ENCODE results near the gene UNC5B.

UNC5B gene

GRCh38 chr10:71265618-71266146, 53.3 kb downstream of the UNC5B start:
- H3K27ac ChIP-seq (replicated peaks): no peak overlapping the region
- no peaks in the 10 kb centered on the region for H3K27me3 ChIP-seq (ENCODE audit: insufficient read depth, poor library complexity, severe bottlenecking)
- no peak for TF ChIP-seq POLR2AphosphoS5 (IDR thresholded peaks at IDR 0.05; ENCODE audit: low read depth)
- TF ChIP-seq GABPA (IDR thresholded peaks at IDR 0.05; ENCODE audit: low read depth): no peak
- TF ChIP-seq SPI1 (IDR thresholded peaks at IDR 0.05; ENCODE audit: borderline replicate concordance, low read depth): no peak
- TF ChIP-seq REST (IDR thresholded peaks at IDR 0.05; ENCODE audit: insufficient replicate concordance, low read depth): no peak
- no peak for TF ChIP-seq CTCF (IDR thresholded peaks at IDR 0.05; ENCODE audit: insufficient read depth, low read length)
- no peak overlapping the region for H3K4me3 ChIP-seq (replicated peaks; ENCODE audit: insufficient read depth, low read length)
- DNase-seq (ENCODE audit: low read depth in 1 of 2, low spot score in 1 of 2): no peak

GRCh38 chr10:71266147-71266917, 54.0 kb downstream of the UNC5B start:
- Histone ChIP-seq H3K4me3 (replicated peaks; ENCODE audit: insufficient read depth, low read length) (no peak overlapping the region), H3K27me3 (ENCODE audit: insufficient read depth, poor library complexity, severe bottlenecking) (no peaks in the 10 kb centered on the region), H3K27ac (replicated peaks) (no peak overlapping the region)
- DNase-seq (ENCODE audit: low read depth in 1 of 2, low spot score in 1 of 2): no peak
- no peak for TF ChIP-seq GABPA (IDR thresholded peaks at IDR 0.05; ENCODE audit: low read depth)
- TF ChIP-seq POLR2AphosphoS5 (IDR thresholded peaks at IDR 0.05; ENCODE audit: low read depth): no peak
- no peak for TF ChIP-seq CTCF (IDR thresholded peaks at IDR 0.05; ENCODE audit: insufficient read depth, low read length)
- no peak for TF ChIP-seq SPI1 (IDR thresholded peaks at IDR 0.05; ENCODE audit: borderline replicate concordance, low read depth)
- TF ChIP-seq REST (IDR thresholded peaks at IDR 0.05; ENCODE audit: insufficient replicate concordance, low read depth): no peak

GRCh38 chr10:71266918-71267442, 54.6 kb downstream of the UNC5B start:
- H3K27me3 ChIP-seq (ENCODE audit: insufficient read depth, poor library complexity, severe bottlenecking): no peaks in the 10 kb centered on the region
- no peak for TF ChIP-seq GABPA (IDR thresholded peaks at IDR 0.05; ENCODE audit: low read depth)
- TF ChIP-seq SPI1 (IDR thresholded peaks at IDR 0.05; ENCODE audit: borderline replicate concordance, low read depth): no peak
- TF ChIP-seq CTCF (IDR thresholded peaks at IDR 0.05; ENCODE audit: insufficient read depth, low read length): no peak
- no peak for TF ChIP-seq POLR2AphosphoS5 (IDR thresholded peaks at IDR 0.05; ENCODE audit: low read depth)
- TF ChIP-seq REST (IDR thresholded peaks at IDR 0.05; ENCODE audit: insufficient replicate concordance, low read depth): no peak
- DNase-seq (ENCODE audit: low read depth in 1 of 2, low spot score in 1 of 2): no peak
- H3K27ac ChIP-seq (replicated peaks): no peak overlapping the region
- H3K4me3 ChIP-seq (replicated peaks; ENCODE audit: insufficient read depth, low read length): no peak overlapping the region
